CD4-positive, alpha-beta memory T cell (primary cell): ENCODE results near the gene VASH1. TPM values are rescaled to one million over a fixed set of nuclear protein-coding genes. Genes with fewer than 3 reads are reported as not detected.

Experiments
- CTCF ChIA-PET: fragments of 350-600 bp; sonication (Branson Sonifier 250); formaldehyde crosslinking; loops from one replicate; lab custom pipeline; 2021; ENCODE audit warnings: inconsistent platforms; ENCODE audit not compliant: partially characterized antibody; lab: Charles Lee
- POLR2A ChIA-PET: fragments of 350-600 bp; sonication (Branson Sonifier 250); formaldehyde crosslinking; loops from one replicate; lab custom pipeline; 2021; ENCODE audit not compliant: partially characterized antibody; lab: Charles Lee
- DNase-seq, 5 donors: peaks; one replicate each; pipeline versions ENCODE4 v3.0.0 to v3.0.0-alpha.2; 2020 to 2022; ENCODE audit warnings: mixed read lengths in 1 of 5
- H3K27ac ChIP-seq: one replicate; pipeline ENCODE4 v1.7.0; 2013; ENCODE audit warnings: low read depth, low read length
- H3K27me3 ChIP-seq: 2 replicates; pipeline ENCODE4 v1.7.0; 2013; ENCODE audit warnings: mild to moderate bottlenecking, low read length, moderate library complexity; ENCODE audit not compliant: insufficient read depth
- H3K36me3 ChIP-seq: 2 replicates; pipeline ENCODE4 v1.7.0; 2013; ENCODE audit warnings: mild to moderate bottlenecking, low read length, moderate library complexity; ENCODE audit not compliant: insufficient read depth
- H3K4me1 ChIP-seq: 2 replicates; pipeline ENCODE4 v1.7.0; 2013; ENCODE audit warnings: mild to moderate bottlenecking, low read length, moderate library complexity; ENCODE audit not compliant: insufficient read depth
- H3K4me3 ChIP-seq, 2 donors: one replicate each; pipeline ENCODE4 v1.7.0; 2013; ENCODE audit warnings: low read length in 2 of 2, mild to moderate bottlenecking in 1 of 2
- H3K9me3 ChIP-seq, 2 donors: one replicate each; pipeline ENCODE4 v1.7.0; 2013; ENCODE audit warnings: low read length in 2 of 2, control low read depth in 1 of 2; ENCODE audit not compliant: control insufficient read depth in 1 of 2
- H3K27ac Mint-ChIP-seq, 7 donors: one replicate each; pipeline ENCODE4 v1.8.0; 2020 to 2021; ENCODE audit warnings: mixed read lengths in 7 of 7, mild to moderate bottlenecking in 6 of 7, inconsistent platforms in 3 of 7, moderate library complexity in 3 of 7
- H3K27me3 Mint-ChIP-seq, 2 donors: one replicate each; pipeline ENCODE4 v1.8.0; 2020 to 2021; ENCODE audit warnings: mixed read lengths in 2 of 2
- H3K36me3 Mint-ChIP-seq, 2 donors: one replicate each; pipeline ENCODE4 v1.8.0; 2020 to 2021; ENCODE audit warnings: mixed read lengths in 2 of 2, inconsistent platforms in 1 of 2, mild to moderate bottlenecking in 1 of 2
- H3K4me1 Mint-ChIP-seq, 4 donors: one replicate each; pipeline ENCODE4 v1.8.0; 2020 to 2021; ENCODE audit warnings: mixed read lengths in 4 of 4, mild to moderate bottlenecking in 1 of 4
- H3K4me3 Mint-ChIP-seq, 8 donors: one replicate each; pipeline ENCODE4 v1.8.0; 2020 to 2021; ENCODE audit warnings: mixed read lengths in 8 of 8, mild to moderate bottlenecking in 7 of 8, moderate library complexity in 6 of 8, inconsistent platforms in 3 of 8
- H3K9me3 Mint-ChIP-seq, 8 donors: one replicate each; pipeline ENCODE4 v1.8.0; 2020 to 2021; ENCODE audit warnings: mixed read lengths in 8 of 8, mild to moderate bottlenecking in 5 of 8, inconsistent platforms in 3 of 8, moderate library complexity in 1 of 8
- intact Hi-C: fragments of 100-400 bp; cut with micrococcal nuclease; formaldehyde crosslinking; loops from one replicate; pipeline ENCODE4 v1.15.1; 2023
- polyA plus RNA-seq, 2 donors: library from polyadenylated mRNA; unstranded; fragments of 300-500 nt; fragmentation: Illumina TruSeq; gene quantifications; one replicate each; pipeline ENCODE4 v1.2.3, GENCODE V29; 2021
- total RNA-seq, 2 experiments: library from RNA; stranded (reverse); gene quantifications; one replicate each; pipeline ENCODE4 v1.2.3, GENCODE V29; 2021

The VASH1 gene
- total and polyA plus RNA-seq, 4 experiments from 2014 or later, result 0.59 to 12.6 (median 5.6) TPM

- Mint-ChIP-seq H3K27ac (no peak overlapping the region), H3K4me1 (peaks cover 0 to 11% (median 4%) of the 10 kb centered on the region in 4 donors), H3K9me3 (peaks cover 0 to 2% (median 0%) of the 10 kb centered on the region in 8 donors), H3K27me3 (peaks cover 12 to 14% of the 10 kb centered on the region in 2 donors), H3K4me3 (no peak overlapping the region), H3K36me3 (no peaks in the 10 kb centered on the region)
- H3K27me3 ChIP-seq, result no peaks in the 10 kb centered on the region
- H3K9me3 ChIP-seq, result no peaks in the 10 kb centered on the region
- ChIA-PET CTCF (interaction anchor here (1.5 kb wide), 1 partner anchor 9 kb away, joined by 3 read pairs; no protein-coding TSS in a partner anchor), POLR2A (no interaction called here)
- intact Hi-C loops, result no loop called here
- H3K4me1 ChIP-seq, result peaks cover 6% of the 10 kb centered on the region
- H3K36me3 ChIP-seq, result no peaks in the 10 kb centered on the region
- H3K27ac ChIP-seq, result no peak overlapping the region
- no peak overlapping the region for H3K4me3 ChIP-seq
- DNase-seq, result no peak
These were observed 4.9 kb upstream of the VASH1 start for GRCh38 chr14:76756371-76756750.

- H3K4me1 Mint-ChIP-seq, result peaks cover 4 to 34% (median 15%) of the 10 kb centered on the region in 4 donors
- H3K9me3 ChIP-seq, result no peaks in the 10 kb centered on the region
- no peaks in the 10 kb centered on the region for H3K36me3 Mint-ChIP-seq
- ChIA-PET POLR2A (interaction anchor here (1.8 kb wide), 1 partner anchor 9 kb away, joined by 8 read pairs; no protein-coding TSS in a partner anchor), CTCF (interaction anchor here (0.6 to 2.8 kb wide), 3 partner anchors 16 to 50 kb away, joined by 3 to 13 read pairs (median 4); no protein-coding TSS in a partner anchor)
- no peak for DNase-seq
- H3K27ac ChIP-seq, result no peak overlapping the region
- peak overlapping the region in 1 of 8 donors; percentile 15 for H3K4me3 Mint-ChIP-seq
- no peaks in the 10 kb centered on the region for H3K27me3 ChIP-seq
- H3K9me3 Mint-ChIP-seq, result no peaks in the 10 kb centered on the region
- no peak overlapping the region for H3K4me3 ChIP-seq
- intact Hi-C loops, result no loop called here
- H3K4me1 ChIP-seq, result peaks cover 22% of the 10 kb centered on the region
- H3K36me3 ChIP-seq, result no peaks in the 10 kb centered on the region
- H3K27me3 Mint-ChIP-seq, result peaks cover 14 to 18% of the 10 kb centered on the region in 2 donors
- no peak overlapping the region for H3K27ac Mint-ChIP-seq
These were observed 1.7 kb upstream of the VASH1 start for GRCh38 chr14:76759589-76759988.

GRCh38 chr14:76760331-76761135 is 735 bp upstream of the VASH1 start:
- no peaks in the 10 kb centered on the region for H3K9me3 ChIP-seq
- Mint-ChIP-seq H3K27ac (peak overlapping the region in 4 of 7 donors; percentile 30 to 80 (median 65)), H3K9me3 (no peaks in the 10 kb centered on the region), H3K4me3 (peak overlapping the region; percentile 26 to 85 (median 78)), H3K27me3 (peaks cover 14 to 18% of the 10 kb centered on the region in 2 donors), H3K4me1 (peaks cover 4 to 41% (median 15%) of the 10 kb centered on the region in 4 donors), H3K36me3 (no peaks in the 10 kb centered on the region)
- peak overlapping the region; percentile 29 to 69 for H3K4me3 ChIP-seq
- H3K27me3 ChIP-seq, result no peaks in the 10 kb centered on the region
- peaks cover 22% of the 10 kb centered on the region for H3K4me1 ChIP-seq
- intact Hi-C loops, result loop anchor here (2.0 kb wide), 1 partner anchor 52 kb away; the partner anchor contains the start of gene ANGEL1
- ChIA-PET POLR2A (interaction anchor here (0.8 to 2.1 kb wide), 6 partner anchors 8 to 551 kb away, joined by 3 to 9 read pairs (median 4); partner anchors contain the start of gene ANGEL1), CTCF (interaction anchor here (0.6 to 2.8 kb wide), 4 partner anchors 25 to 145 kb away, joined by 3 to 13 read pairs (median 4); no protein-coding TSS in a partner anchor)
- DNase-seq, result no peak
- H3K27ac ChIP-seq, result no peak overlapping the region
- H3K36me3 ChIP-seq, result no peaks in the 10 kb centered on the region

- intact Hi-C loops, result loop anchor here (1.0 to 2.0 kb wide), 2 partner anchors 28 to 51 kb away; partner anchors contain the start of gene ANGEL1
- POLR2A ChIA-PET, result interaction anchor here (1.0 to 2.1 kb wide), 5 partner anchors 15 to 53 kb away, joined by 3 to 9 read pairs (median 4); partner anchors contain the start of gene ANGEL1
- CTCF ChIA-PET, result interaction anchor here (1.6 kb wide), 1 partner anchor 308 kb away, joined by 3 read pairs; no protein-coding TSS in a partner anchor
- Mint-ChIP-seq H3K27ac (peak overlapping the region in 5 of 7 donors; percentile 82 to 94 (median 86)), H3K27me3 (peaks cover 8 to 18% of the 10 kb centered on the region in 2 donors), H3K36me3 (no peaks in the 10 kb centered on the region), H3K4me1 (peaks cover 4 to 49% (median 15%) of the 10 kb centered on the region in 4 donors), H3K4me3 (peak overlapping the region; percentile 77 to 92 (median 86)), H3K9me3 (no peaks in the 10 kb centered on the region)
- no peak overlapping the region for H3K27ac ChIP-seq
- H3K27me3 ChIP-seq, result no peaks in the 10 kb centered on the region
- DNase-seq, result peak in 1 of 5 donors; percentile 39
- no peaks in the 10 kb centered on the region for H3K9me3 ChIP-seq
- H3K36me3 ChIP-seq, result no peaks in the 10 kb centered on the region
- peaks cover 22% of the 10 kb centered on the region for H3K4me1 ChIP-seq
- peak overlapping the region in 1 of 2 donors; percentile 69 for H3K4me3 ChIP-seq
These were observed 717 bp downstream of the VASH1 start for GRCh38 chr14:76761960-76762410.

GRCh38 chr14:76762411-76763095 is 1.3 kb downstream of the VASH1 start:
- Mint-ChIP-seq H3K9me3 (no peaks in the 10 kb centered on the region), H3K27me3 (peaks cover 8 to 18% of the 10 kb centered on the region in 2 donors), H3K27ac (peak overlapping the region in 6 of 7 donors; percentile 45 to 94 (median 84)), H3K4me3 (peak overlapping the region; percentile 77 to 92 (median 86)), H3K4me1 (peaks cover 4 to 50% (median 15%) of the 10 kb centered on the region in 4 donors), H3K36me3 (no peaks in the 10 kb centered on the region)
- Histone ChIP-seq H3K4me3 (peak overlapping the region in 1 of 2 donors; percentile 69), H3K27me3 (no peaks in the 10 kb centered on the region), H3K4me1 (peaks cover 25% of the 10 kb centered on the region), H3K9me3 (no peaks in the 10 kb centered on the region), H3K36me3 (no peaks in the 10 kb centered on the region), H3K27ac (no peak overlapping the region)
- ChIA-PET POLR2A (interaction anchor here (1.8 kb wide), 1 partner anchor 53 kb away, joined by 4 read pairs; no protein-coding TSS in a partner anchor), CTCF (interaction anchor here (1.6 kb wide), 1 partner anchor 308 kb away, joined by 3 read pairs; no protein-coding TSS in a partner anchor)
- intact Hi-C loops, result loop anchor here (1.0 kb wide), 1 partner anchor 28 kb away; no protein-coding TSS in a partner anchor
- no peak for DNase-seq

- H3K4me3 Mint-ChIP-seq, result peak overlapping the region; percentile 17 to 82 (median 56)
- peaks cover 4 to 12% of the 10 kb centered on the region in 2 donors for H3K27me3 Mint-ChIP-seq
- Histone ChIP-seq H3K27ac (no peak overlapping the region), H3K4me1 (peaks cover 34% of the 10 kb centered on the region), H3K4me3 (no peak overlapping the region), H3K27me3 (no peaks in the 10 kb centered on the region), H3K9me3 (no peaks in the 10 kb centered on the region), H3K36me3 (no peaks in the 10 kb centered on the region)
- no peak for DNase-seq
- H3K9me3 Mint-ChIP-seq, result no peaks in the 10 kb centered on the region
- POLR2A ChIA-PET, result no interaction called here
- CTCF ChIA-PET, result interaction anchor here (0.6 kb wide), 1 partner anchor 55 kb away, joined by 3 read pairs; no protein-coding TSS in a partner anchor
- H3K4me1 Mint-ChIP-seq, result peaks cover 10 to 59% (median 21%) of the 10 kb centered on the region in 4 donors
- H3K27ac Mint-ChIP-seq, result peak overlapping the region in 6 of 7 donors; percentile 0 to 94 (median 66)
- intact Hi-C loops, result no loop called here
- H3K36me3 Mint-ChIP-seq, result no peaks in the 10 kb centered on the region
These were observed 2.1 kb downstream of the VASH1 start for GRCh38 chr14:76763096-76764041.
